Measurements from ENCODE around the gene HTT-AS. TPM values are rescaled to one million over a fixed set of nuclear protein-coding genes. Genes with fewer than 3 reads are reported as not detected.

Gene HTT-AS
- polyA plus RNA-seq, 1 of the 3 experiments (the other 2 are of a cell fraction) = not detected

- Histone ChIP-seq H3K4me3 (ENCODE audit: low read depth in 2 of 2, low read length in 1 of 2) (no peak overlapping the region), H2AFZ (ENCODE audit: low read depth) (no peak overlapping the region), H3K27ac (ENCODE audit: low read depth in 2 of 2, low read length in 1 of 2) (no peak overlapping the region), H3K9ac (no peak overlapping the region), H3K27me3 (ENCODE audit: insufficient read depth) (no peaks in the 10 kb centered on the region), H4K20me1 (ENCODE audit: insufficient read depth) (peaks cover 19% of the 10 kb centered on the region), H3K4me2 (no peak overlapping the region), H3K9me3 (no peaks in the 10 kb centered on the region), H3K4me1 (ENCODE audit: control insufficient read depth in 1 of 2, insufficient read depth in 2 of 2, low read depth in 1 of 2, low read length in 1 of 2) (no peaks in the 10 kb centered on the region), H3K9me2 (no peaks in the 10 kb centered on the region), H3K79me2 (ENCODE audit: insufficient read depth) (peaks cover 24% of the 10 kb centered on the region), H3F3A (replicated peaks; ENCODE audit: insufficient read depth) (peaks cover 7% of the 10 kb centered on the region), H3K36me3 (replicated peaks in 1 of 2; ENCODE audit: control insufficient read depth in 1 of 2, insufficient read depth in 2 of 2, low read length in 1 of 2) (peaks cover 19 to 32% of the 10 kb centered on the region in 2 experiments)
- POLR2A ChIA-PET = no interaction called here
- WGBS (ENCODE audit: low lambda C conversion rate) = 91% methylated on average over 2 of the region's 2 CpGs
- TF ChIP-seq YY1 (IDR thresholded peaks at IDR 0.05; ENCODE audit: low read depth) (no peak), SIN3A (IDR thresholded peaks at IDR 0.05; ENCODE audit: borderline replicate concordance, low read depth, low read length) (no peak), RFX5 (IDR thresholded peaks at IDR 0.05; ENCODE audit: low read length) (no peak), GABPA (IDR thresholded peaks at IDR 0.05; ENCODE audit: low read depth) (no peak), FOSL2 (IDR thresholded peaks at IDR 0.05; ENCODE audit: borderline replicate concordance, low read depth) (no peak), FOXJ3 (CRISPR knock-in tag; IDR thresholded peaks at IDR 0.05) (no peak), JUND (IDR thresholded peaks at IDR 0.05) (no peak), ZBTB33 (IDR thresholded peaks at IDR 0.05; ENCODE audit: borderline replicate concordance, low read depth) (no peak), NRF1 (IDR thresholded peaks at IDR 0.05; ENCODE audit: low read depth, low read length) (no peak), REST (IDR thresholded peaks at IDR 0.05; ENCODE audit: low read depth, low read length) (no peak)
- no peak for DNase-seq
- CTCF ChIA-PET = no interaction called here
Measured at GRCh38 chr4:3098346-3098745, 24.0 kb upstream of the HTT-AS start.

DNA sequence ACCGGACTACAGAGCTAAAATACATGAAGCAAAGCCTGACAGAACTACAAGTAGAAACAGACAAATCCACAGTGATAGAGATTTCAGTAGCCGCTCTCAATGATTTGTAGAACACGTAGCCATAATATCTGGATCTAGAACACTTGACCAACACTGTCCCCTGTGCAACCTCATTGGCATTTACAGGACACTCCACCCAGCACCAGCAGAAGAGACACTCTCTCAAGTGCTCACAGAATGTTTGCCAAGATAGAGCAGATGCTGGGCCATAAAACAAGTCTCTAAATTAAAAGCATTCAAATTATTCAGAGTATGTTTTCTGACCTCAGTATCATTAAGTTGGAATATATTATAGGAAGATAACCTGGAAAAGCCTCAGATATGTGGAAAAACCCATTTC, 21.9 kb upstream of the HTT-AS start:
- H3K4me3 ChIP-seq (ENCODE audit: low read depth in 2 of 2, low read length in 1 of 2) = no peak overlapping the region
- no peak overlapping the region for H3K4me2 ChIP-seq
- H3K9ac ChIP-seq = no peak overlapping the region
- ChIA-PET POLR2A (no interaction called here), CTCF (interaction anchor here (0.6 to 1.7 kb wide), 4 partner anchors 10 to 250 kb away, joined by 3 to 12 read pairs (median 4); no protein-coding TSS in a partner anchor)
- DNase-seq = no peak
- no peaks in the 10 kb centered on the region for H3K9me2 ChIP-seq
- H3K27me3 ChIP-seq (ENCODE audit: insufficient read depth) = no peaks in the 10 kb centered on the region
- peaks cover 27% of the 10 kb centered on the region for H3K79me2 ChIP-seq (ENCODE audit: insufficient read depth)
- no peaks in the 10 kb centered on the region for H3K9me3 ChIP-seq
- peaks cover 19% of the 10 kb centered on the region for H4K20me1 ChIP-seq (ENCODE audit: insufficient read depth)
- TF ChIP-seq IRF3 (IDR thresholded peaks at IDR 0.05; ENCODE audit: low read depth, low read length) (no peak), FOSL2 (IDR thresholded peaks at IDR 0.05; ENCODE audit: borderline replicate concordance, low read depth) (no peak), NFIC (IDR thresholded peaks at IDR 0.05; ENCODE audit: borderline replicate concordance) (no peak), CTCF (IDR thresholded peaks at IDR 0.05) (no peak), USF2 (IDR thresholded peaks at IDR 0.05; ENCODE audit: borderline replicate concordance, low read depth, low read length) (no peak), EP300 (IDR thresholded peaks at IDR 0.05; ENCODE audit: borderline replicate concordance in 1 of 2, low read depth in 1 of 2, low read length in 1 of 2) (no peak)
- no peak overlapping the region for H3K27ac ChIP-seq (ENCODE audit: low read depth in 2 of 2, low read length in 1 of 2)
- 100% methylated on average over 3 of the region's 3 CpGs for WGBS (ENCODE audit: low lambda C conversion rate)
- peaks cover 7% of the 10 kb centered on the region for H3F3A ChIP-seq (replicated peaks; ENCODE audit: insufficient read depth)
- no peaks in the 10 kb centered on the region for H3K4me1 ChIP-seq (ENCODE audit: control insufficient read depth in 1 of 2, insufficient read depth in 2 of 2, low read depth in 1 of 2, low read length in 1 of 2)
- peaks cover 24 to 25% of the 10 kb centered on the region in 2 experiments for H3K36me3 ChIP-seq (replicated peaks in 1 of 2; ENCODE audit: control insufficient read depth in 1 of 2, insufficient read depth in 2 of 2, low read length in 1 of 2)
- H2AFZ ChIP-seq (ENCODE audit: low read depth) = no peak overlapping the region
